GM19463 (cell line): ENCODE results near the gene AFAP1L1.

Experiments used
- ATAC-seq: cut with Tn5 transposase; IDR thresholded peaks from one replicate; pipeline ENCODE4 v1.9.1; 2021; ENCODE audit warnings: mild to moderate bottlenecking, moderate library complexity; ENCODE audit not compliant: unreplicated experiment

Gene AFAP1L1

GRCh38 chr5:149367972-149368645, 96.5 kb downstream of the AFAP1L1 start:
- ATAC-seq, result no peak

DNA sequence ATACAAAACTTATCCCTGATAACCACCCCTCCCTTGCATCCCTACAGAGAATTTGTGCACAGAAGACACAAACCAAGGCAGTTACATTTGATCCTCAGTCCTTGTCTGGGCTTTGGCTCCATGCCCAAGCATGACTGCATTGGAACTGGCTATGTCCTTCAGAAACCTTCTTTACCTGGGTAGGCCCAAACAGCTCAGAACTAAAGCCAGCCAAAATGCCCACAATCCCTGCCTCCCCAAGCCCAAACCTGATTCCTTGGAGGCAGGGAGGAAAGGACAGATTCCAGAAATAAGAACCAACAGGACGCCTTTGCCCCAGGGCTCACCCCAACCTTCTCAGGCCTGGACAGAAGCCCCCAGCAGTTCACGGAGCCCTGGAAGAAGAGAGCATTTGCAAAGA, 99.2 kb downstream of the AFAP1L1 start:
- ATAC-seq, result no peak

DNA sequence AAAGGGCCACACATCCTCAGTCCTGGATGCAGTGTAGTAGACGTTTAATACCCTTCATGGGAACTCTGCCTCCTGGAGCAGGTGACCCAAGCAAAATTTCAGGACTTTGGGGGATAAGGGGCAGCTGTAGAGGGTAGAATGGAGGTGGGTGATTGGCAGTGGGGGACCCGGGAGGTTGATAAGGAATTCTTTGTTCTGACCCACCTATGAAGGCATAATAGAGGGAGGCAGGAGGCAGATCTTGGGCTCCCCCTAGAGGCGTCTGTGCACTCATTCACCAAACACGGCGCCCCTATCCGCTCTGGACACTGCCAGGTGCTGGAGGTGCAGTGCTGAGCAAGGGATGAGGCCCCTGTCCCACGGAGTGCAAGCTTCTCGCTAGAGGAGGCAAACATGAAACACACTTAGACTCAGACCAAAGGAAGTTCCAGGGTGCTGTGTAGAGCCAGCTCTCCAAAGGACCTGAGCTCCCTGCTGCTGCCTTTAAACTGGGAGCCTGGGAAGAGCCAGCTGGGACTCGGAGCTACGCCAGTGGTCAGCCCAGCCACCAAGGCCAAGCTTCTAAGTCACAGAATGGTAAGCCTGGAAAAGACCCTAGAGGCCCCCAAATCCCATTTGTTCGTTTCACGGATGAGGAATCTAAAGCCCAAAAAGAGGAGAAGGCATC, 99.8 kb downstream of the AFAP1L1 start:
- peak; percentile 87 for ATAC-seq

DNA sequence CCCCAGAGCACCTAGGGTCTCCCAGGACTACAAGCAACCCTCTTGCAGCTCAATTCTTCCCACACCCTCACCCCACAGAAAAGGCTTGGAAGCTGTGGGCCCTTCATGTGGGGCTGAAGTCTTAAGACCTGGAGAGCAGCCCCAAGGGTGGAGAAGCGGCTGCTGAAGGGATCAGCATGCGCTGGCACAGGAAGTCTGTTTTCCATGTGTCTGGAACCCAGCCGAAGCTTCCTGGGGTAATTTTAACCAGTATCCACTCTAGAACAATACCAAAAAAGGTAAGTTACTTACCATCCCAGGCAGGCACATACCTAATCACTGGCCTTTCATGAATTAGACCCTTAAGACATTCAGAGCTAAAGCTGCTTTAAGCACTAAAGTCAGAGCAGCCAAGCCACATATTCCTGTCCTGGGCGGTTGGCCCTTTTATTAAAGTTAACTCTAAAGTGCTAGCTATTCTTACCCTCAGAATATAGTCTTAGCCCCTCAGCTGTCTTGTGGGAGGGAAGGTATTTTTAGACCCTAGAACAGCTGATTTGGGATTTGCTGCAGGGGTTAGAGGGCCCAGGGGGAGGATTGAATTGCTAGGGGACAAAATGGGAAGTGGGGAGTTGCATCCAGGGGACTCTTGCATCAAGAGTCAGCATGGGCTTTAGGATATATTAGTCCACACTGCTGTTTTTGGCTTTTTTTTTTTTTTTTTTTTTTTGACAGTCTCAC, 100.6 kb downstream of the AFAP1L1 start:
- no peak for ATAC-seq

DNA sequence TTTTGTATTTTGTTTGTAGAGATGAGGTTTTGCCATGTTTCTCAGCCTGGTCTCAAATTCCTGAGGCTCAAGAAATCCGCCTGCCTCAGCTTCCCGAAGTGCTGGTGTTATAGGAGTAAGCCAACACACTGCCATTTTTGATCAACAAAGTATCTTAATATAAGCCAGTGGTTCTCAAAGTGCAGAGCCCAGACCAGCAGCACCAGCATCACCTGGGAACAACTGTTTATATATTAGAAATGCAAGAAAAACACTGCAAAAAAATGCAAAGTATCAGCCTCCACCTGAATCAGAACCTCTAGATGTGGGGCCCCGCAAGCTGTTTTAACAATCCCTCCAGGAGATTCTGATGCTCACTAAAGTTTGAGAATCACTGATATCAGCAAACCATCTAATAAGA, 101.3 kb downstream of the AFAP1L1 start:
- no peak for ATAC-seq

- ATAC-seq, result no peak
Observed at GRCh38 chr5:149374303-149374702, 102.6 kb downstream of the AFAP1L1 start.

- no peak for ATAC-seq
Observed at GRCh38 chr5:149374801-149375200, 103.1 kb downstream of the AFAP1L1 start.

GRCh38 chr5:149375434-149375833, 103.8 kb downstream of the AFAP1L1 start:
- no peak for ATAC-seq

DNA sequence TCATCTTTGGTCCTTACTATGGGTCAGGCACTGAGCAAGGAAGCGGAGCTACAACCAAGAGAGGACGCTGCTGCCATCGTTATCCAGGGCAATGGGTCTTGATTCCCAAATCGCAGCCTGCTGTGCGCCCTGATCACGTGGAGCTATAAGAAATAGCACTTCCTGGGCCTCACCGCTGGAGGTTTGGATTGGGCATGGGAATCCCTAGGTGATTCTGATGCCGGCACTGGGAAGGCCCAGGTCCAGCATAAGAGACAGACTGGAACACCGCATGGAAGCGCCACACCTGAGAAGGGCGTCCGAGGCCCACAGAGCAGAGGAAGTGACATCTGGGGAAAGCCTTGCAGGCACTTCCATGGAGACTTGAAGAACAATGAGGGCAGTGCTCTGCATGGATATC, 104.4 kb downstream of the AFAP1L1 start:
- no peak for ATAC-seq

GRCh38 chr5:149376711-149377447, 105.2 kb downstream of the AFAP1L1 start:
- no peak for ATAC-seq

DNA sequence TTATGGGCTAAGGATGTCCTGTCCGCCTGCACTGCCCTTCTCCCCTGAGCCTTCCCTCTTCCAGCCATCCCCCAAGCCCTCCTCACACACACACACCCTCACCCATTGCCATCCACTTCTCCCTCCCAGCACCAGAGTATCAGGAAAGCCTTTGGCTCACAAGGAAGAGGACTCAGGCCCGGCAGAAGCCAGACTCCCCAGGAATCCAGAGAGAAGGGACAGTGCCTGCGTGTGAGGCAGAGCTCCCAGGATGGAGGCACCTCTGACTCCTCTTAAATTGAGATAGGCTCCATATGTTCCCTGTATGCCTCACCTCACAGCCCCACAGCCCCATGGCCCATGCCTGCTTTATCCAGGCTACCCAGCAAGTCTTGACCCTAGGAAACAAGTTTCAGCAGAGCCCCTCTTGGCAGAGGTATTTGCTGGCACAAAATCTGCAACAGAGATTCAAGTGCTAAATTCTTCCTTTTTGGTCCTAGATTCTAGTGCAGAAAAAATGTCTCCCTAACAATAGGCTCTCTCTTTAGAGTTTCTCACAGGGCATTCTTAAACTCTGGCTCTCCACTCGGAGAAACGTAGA, 106.7 kb downstream of the AFAP1L1 start:
- no peak for ATAC-seq

DNA sequence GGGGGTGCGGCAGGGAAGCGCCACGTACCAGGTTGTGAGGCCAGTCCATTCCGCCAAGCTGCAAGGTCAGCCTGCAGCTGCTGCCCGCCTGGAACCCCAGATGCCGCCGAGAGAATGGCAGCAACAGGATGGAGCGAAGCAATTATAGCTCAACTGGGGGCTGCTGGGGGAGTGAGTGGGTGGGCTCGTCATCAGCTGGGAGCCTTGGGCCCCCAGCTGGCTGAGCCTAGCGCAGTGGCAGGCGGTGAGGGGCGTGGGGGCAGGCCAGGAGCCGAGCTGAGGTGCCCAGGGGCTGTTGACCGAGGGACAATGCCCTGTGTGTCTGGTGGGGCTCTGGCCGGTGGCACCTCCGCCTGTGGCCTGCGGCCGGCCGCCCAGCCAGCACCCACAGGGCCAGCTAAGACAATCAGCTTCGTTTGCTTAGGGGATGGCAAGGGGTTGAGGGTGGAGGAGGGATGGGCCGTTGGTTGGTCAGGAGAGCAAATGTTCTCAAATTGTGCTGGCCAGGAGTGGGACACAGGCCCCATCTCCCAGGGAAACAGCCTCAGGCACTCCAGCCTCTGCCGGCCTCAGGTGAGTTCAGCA, 107.6 kb downstream of the AFAP1L1 start, which contains the start of gene IL17B:
IL17B (minus strand) TSS at position 116 of the 585 bp plus-strand sequence; CDS start at position 49, 67 bp downstream.
- ATAC-seq, result no peak

DNA sequence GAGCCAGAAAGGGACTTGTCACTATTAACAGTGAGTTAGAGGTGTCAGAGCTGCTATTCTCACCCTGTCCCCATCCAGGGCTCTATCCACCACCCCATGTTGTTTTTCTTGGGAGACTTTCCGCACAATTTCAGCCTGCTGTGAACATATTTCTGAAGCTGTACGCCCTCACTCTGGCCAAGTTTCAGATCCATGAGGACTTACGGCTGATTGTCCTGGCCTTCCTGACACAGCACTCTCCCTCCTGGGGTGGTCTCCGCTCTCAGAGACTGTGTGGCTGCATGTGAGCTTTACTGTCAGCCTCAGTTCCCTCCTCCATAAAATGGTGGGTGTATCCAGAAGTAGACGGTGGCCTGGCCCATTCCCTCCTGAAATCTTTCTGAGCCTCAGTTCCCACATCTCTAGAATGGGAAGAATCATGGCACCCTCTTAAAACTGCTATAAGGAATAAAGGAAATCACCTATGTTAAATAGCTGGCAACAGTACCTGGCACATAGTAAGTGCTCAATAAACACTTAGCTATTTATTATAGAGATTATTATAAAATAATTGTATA, 108.2 kb downstream of the AFAP1L1 start:
- no peak for ATAC-seq

- no peak for ATAC-seq
Observed at GRCh38 chr5:149380466-149381121, 108.9 kb downstream of the AFAP1L1 start.

GRCh38 chr5:149381261-149381985, 109.8 kb downstream of the AFAP1L1 start:
- ATAC-seq, result peak; percentile 14

DNA sequence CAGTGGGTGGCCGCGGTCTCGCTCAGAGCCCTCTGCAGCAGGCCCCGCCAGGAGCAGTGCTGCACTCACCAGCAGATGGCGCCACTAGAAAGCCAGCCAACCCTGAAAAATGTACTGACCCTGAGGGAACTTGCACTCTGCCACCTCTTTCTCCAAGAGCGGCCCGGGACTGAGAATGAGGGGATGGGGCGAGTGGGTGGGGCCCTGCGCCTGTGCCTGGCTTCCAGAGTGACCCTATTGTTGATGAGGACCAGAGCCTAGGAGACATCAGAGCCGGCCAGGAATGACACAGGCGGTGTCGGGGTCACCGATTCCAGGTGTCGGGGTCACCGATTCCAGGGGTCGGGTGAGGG, 110.3 kb downstream of the AFAP1L1 start:
- peak; percentile 82 for ATAC-seq

- no peak for ATAC-seq
Observed at GRCh38 chr5:149382517-149383220, 111.0 kb downstream of the AFAP1L1 start.

GRCh38 chr5:149383399-149383798, 111.7 kb downstream of the AFAP1L1 start:
- no peak for ATAC-seq
